NCI-H2029 (cell line): Measurements from ENCODE around the gene BANP.
"Not testable (repeated sequence)": the region's sequence is repeated elsewhere in the genome, so short reads cannot be mapped to it uniquely, and the experiment has no call there.

Source experiments
- DNase-seq: peaks from one replicate; lab custom pipeline; 2025; lab: John Stamatoyannopoulos, UW

The BANP gene

DNA sequence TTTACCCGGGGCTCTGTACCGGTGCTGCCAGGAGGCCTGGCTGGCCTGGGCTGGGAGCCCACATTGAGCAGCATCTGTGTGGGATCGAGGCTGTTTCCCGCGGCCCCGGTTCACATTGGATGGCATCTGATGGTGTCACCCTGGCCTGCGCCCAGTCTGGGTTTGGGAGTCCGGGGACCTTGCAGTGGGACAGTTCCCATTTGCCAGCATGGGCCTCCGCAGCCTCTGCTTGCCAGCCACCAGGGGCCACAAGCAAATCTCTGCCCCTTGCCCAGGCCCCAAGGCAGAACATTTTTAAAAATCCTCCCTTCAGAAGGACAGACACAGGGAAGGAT, 64.5 kb downstream of the BANP start:
- DNase-seq = no peak

DNA sequence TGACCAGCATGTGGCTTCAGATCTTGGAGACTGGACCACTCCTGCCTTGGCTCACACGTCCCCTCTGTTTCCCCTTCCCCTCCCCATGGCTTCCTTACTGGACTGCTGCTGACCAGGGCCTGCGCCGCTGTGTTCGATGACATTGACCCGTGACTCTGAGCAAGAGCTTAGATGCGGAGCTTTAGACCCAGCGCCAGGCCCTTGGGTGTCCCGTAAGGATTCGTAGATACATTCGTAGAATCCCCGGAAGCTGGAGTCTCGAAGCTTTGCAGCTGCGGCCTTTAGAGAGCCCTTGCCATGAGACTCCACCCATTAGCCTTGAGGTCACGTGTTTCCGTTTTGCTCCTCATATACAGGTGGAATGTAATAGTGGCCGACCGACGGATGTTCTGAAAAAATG, 65.2 kb downstream of the BANP start:
- not testable (repeated sequence) for DNase-seq

DNA sequence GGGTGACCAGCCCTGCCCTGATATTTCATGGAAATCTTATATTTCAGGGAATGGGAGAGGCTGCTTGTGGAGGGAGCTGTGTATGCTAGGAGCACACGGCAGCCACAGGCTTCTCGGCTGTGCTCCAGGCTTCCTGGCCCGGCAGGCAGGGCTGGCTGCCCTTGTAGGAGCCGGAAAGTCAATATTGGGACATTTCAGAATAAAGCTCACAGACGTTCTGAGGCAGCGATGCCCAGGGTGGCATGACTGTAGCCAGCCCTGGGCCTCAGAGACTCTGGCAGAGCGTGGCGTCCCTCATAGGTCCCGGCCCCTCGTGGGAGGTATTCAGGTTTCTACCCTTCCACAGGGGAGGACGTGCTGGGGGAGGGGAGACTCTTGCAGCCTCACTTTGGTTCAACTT, 65.7 kb downstream of the BANP start:
- DNase-seq = no peak

DNA sequence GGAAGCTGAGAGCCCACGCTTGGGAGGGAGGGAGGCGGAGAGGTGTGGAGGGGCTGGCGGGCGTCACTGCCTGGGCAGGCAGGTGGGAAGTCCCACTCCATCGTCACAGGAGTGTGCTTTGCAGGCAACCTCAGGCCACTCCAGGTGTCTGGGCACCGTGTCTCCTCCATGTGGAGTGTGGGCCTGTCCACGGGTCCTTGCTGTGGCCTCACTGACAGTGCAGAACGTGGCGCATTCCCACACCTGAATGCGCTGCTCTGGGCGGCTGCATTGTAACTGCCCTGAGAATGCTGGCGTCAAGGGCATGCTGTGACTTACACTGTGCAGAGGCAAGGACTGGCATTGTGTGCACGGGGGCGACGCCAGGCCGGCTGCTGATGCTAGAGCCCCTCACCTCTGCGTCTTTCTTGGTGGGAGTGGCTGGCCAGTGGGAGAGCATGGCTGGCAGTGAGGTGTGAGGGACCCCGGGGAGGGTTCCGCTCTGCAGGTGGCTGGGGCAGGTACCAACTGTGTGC, 66.4 kb downstream of the BANP start:
- DNase-seq = no peak

DNA sequence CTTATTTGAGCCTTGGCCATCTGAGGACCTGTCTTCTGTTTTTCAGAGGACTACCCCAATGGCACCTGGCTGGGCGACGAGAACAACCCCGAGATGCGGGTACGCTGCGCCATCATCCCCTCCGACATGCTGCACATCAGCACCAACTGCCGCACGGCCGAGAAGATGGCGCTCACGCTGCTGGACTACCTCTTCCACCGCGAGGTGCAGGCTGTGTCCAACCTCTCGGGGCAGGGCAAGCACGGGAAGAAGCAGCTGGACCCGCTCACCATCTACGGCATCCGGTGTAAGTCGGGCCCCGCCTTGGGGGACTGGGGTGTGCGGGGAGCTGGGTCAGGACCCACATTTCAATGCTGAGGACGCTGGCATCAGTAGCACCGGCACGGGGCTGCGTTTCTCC, 67.1 kb downstream of the BANP start:
- DNase-seq = not testable (repeated sequence)

DNA sequence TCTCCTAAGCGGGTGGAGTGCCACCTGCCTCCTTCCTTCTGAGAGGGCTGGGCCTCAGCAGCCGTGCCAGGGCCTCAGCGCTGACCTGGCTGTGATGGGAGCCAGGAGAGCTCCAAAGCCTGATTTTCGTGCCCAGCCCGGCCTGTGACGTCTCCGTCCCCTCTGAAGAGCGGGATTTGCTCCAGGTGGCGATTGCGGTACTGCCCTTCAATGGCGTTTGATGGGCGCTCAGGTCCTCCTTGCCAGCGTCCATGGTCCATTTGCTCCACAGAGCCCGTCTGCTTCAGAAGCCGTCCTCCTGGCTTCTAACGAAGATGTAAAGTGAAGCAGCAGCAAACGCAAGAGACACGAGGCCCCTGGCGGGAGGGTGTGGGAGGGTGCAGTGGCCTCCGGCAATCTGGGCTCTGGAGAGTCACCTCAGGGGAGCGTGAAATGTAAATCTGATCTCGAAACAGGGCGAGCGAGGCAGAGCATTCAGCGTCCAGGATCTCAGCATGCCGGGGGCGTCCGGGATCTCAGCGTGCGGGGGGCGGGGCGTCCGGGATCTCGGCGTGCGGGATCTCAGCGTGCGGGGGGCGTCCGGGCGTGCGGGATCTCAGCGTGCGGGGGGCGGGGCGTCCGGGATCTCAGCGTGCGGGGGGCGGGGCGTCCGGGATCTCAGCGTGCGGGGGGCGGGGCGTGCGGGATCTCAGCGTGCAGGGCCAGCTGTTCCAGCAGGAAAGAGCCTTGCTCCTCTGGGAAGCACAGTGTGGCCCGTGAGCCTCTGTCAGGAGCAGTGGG, 68.0 kb downstream of the BANP start:
- not testable (repeated sequence) for DNase-seq

DNA sequence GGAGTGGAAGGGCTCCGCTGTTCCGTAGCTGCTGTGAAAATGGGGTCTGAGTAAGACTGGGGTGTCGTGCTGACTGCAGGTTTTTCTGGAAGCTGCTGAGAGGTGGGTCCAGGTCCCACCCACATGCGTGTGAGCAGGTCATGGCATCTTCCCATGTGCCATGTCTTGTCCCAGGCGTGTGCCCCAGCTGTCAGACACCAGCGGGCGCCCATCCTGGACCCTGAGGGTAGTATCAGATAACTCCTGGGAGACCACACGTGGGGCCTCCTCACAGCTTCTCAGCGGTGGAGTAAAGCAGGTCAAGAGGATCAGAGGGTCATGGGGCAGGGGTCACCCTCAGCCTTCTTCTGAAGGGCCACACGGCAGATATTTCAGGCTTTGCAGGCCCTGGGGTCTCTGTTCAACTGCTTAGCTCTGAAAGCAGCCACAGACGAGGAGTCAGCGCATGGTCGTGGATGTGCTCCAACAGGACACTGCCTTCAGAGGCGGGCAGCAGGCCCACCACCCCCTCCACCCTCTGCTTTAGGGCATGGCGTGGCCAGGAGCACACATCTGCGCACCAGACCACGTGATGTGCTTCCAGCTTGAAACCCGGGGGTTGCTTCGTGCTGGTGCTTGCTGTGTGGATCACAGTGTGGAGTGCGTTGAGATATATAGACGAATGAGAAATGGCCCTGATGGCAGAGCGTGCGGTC, 68.7 kb downstream of the BANP start:
- DNase-seq = no peak

DNA sequence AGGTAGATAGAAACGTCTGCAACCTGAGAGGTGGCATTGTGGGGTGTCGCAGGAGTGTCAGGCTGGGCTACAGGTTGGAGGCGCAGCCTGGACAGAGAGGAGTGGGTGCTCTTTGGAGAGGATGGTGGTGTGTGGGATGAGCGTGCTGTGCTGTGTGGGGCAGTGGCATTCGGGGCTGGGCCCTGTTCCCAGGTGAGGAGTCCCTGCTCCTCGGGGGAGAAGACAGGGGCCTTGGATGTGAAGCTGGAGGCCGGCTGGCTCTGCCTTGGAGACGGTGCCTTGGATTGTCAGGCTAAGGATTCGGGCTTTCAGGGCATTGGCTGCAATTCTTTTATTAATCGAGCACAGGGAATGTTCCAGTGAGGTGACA, 69.3 kb downstream of the BANP start:
- DNase-seq = no peak

DNA sequence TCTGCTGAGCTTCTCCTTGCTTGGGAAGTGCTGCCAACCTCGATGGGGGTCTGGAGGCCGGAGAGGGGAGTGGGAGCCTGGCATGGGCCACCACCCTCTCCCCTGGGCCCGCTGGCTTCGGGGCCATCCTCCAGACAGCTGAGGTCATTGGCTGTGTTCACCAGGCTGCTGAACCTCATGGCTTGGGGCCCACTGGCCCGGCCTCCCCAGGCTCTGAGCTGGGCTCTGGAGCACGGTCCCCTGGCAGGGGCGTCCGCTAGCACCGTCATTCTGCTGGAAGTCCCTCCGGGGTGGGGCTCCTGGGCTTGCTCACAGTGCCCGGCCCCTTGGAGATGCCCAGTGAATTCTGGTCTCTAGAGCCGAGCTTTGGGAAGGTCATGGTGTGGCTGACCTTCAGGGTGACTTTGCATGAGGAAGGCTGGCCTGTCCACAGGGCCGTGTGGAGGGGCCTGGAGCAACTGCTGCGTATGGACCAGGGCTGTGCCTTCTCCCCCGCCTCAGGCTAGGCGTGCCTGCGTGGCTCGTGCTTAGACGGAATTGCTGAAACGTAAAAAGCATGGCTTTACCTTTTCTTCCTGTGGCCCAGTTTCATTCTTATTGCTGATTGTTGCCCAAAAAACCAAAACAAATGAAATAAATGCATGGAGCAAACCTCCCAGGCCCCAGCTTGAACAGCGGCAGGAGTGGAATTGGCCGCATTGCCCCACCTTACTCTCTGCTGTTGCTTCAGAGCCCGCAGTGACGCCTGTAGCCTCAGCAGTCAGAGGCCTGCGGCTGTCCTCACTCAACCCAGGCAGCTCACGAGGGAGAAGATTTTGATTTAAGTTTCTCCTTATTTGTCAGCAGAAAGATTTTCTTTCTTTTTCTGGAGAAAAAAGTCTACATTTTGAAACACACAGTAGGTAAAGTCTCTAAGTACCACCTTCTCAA, 70.1 kb downstream of the BANP start:
- not testable (repeated sequence) for DNase-seq

DNA sequence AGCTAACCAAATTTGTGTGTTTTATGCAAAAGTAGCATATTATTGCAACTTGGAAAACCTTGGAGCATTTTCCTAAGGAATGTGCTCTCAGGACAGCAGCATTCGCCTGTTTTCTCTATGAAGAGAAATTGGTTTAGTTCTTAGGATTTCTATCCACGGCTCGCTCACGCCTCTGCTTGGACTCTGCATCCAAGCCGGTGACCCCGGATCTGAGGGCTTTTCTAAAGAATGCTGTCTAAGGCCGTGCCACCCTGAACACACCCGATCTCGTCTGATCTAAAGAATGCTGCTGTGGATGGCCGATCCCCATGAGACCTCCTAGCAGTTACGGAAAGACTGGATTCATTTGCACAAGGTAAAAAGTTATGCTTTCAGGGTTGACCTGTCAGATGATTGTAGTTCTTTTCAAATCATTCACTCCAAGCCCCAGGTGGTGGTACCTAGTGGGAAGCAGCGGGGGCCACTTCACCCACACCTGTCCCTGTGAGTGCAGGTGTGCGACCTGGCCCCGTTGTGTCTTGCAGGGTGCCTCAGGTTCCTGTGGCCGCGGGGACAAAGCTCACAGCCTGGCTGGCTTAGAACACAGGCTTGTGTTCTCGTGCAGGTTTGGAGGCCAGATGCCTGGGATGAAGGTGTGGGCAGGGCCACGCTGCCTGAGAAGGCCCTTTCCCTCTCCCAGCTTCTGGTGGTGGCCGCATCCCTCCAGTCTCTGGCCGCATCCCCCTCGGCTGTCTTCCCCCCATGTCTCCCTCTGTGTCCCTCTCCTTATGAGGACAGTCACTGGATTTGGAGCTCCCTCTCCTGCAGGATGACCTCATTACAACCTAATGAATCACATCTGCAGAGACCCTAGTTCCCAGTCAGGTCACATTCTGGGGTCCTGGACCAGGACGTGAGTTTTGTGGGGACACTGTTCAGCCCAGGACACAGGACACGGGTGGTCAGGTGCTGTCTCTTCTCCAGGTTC, 71.1 kb downstream of the BANP start:
- DNase-seq = no peak

DNA sequence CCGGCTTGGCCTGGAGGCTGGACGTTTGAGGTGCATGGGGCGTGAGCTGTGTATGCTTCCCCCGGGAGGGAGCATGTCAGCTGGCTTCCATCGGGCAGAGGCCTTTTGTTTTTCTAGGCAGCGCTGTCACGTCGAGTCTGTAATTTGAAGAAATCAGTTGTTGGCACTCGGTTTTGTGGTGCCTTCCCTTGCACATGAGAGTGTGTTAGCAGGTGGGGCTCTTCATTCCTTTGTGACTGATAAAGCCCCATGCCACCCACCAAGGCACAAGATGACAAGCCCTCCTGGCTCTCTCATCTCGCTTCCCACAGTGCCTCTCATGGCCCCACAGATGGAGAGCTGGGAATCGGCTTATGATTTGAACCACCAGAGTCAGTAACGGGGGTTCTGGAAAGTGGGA, 72.1 kb downstream of the BANP start:
- DNase-seq = no peak

DNA sequence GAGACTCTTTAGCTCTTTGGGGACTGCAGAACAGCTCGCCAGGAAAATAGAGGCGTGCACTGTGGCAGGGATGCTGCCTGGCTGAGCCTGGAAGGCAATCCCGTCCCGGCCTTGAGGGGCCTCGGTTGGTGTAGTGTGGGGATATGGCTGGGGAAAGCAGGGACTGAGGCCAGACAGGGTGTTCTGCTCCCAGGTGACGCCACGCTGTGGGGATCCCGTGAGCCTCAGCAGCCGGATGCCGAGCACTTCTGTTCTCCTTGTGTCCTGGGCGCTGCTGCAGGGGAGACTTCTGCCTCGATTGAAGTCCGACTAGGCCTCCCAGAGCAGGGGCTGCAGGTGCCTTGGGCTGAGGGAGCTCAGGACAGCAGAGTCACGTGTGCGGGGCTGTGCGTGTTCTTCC, 72.6 kb downstream of the BANP start:
- no peak for DNase-seq

DNA sequence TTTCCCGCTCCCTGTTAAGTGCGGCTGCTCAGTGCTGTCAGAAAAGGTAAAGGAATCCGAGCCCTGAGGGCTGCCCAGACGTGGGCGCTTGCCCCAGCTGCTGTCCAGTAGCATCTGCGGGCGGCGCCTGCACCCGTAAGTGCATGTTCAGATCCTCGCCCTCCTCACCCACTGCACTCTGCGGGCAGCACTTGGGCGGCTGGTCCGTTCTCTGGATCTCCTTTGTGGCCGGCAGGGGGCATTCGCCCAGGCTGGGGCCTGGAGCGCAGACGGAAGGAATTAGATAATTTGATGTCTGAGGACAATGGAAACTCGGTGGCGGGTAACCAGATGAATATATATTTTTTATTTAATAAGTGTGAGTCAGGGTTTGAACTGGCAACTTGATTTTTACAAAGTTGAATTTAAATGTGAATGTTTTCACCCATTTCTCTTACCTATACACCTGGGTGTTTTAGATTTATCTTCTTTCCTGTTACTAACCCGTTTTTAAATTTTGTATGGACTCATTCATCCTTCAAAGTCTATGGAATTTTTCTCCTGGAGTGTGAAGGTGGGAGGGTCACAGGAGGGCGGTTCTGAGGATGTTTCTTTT, 73.4 kb downstream of the BANP start:
- DNase-seq = not testable (repeated sequence)

DNA sequence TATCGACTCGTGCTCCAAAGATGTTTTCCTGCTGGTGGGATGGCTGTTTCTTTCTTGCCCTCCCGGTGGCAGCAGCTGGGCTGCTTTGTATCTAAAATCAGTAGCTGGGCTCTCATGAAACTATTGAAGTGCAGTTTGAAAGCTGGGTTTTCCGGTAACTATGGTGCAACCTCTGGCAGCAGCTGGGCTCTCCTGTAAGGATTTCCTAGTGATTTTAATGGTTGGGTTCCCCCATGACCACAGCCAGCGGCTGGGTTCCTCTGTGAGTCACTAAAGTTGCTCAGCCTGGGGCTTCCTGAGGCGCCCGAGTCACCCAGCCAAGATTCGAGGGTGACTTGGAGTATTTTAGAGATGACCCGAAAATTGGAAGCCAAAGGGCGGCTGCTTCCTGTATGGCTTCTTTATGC, 73.9 kb downstream of the BANP start:
- DNase-seq = not testable (repeated sequence)

DNA sequence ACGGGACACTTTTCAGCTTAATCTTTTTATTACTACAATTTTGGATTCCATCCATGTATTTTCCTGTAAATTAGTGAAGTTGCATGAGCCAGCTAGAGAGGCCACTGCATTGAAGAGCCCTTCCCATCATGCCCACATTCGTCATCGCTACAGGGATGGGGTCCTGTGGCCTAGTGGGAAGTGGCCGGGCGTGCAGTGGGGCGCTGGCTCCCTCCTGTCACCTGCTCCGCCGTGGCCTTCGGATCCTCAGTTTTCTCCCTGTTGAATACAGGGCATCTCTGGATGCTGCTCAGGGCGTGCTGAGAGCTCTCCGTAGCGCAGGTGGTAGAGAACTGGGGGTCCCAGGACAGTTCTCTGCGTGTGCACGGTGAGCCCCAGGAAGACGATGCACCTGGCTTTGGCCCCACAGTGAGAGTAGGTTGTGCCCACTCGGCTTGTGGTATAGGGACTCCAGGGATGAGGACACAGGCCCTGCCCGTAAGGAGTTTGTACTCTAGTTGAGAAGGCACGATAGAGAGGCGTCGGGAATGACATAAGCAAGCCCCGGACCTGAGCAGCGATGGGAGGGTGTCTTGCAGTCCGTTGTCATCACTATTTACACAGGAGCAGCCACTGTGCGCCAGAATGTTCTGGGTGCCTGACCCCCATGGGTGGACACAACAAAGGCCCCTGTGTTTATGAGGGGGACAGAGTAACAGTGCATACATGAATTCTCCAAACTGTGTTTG, 74.8 kb downstream of the BANP start:
- DNase-seq = not testable (repeated sequence)

DNA sequence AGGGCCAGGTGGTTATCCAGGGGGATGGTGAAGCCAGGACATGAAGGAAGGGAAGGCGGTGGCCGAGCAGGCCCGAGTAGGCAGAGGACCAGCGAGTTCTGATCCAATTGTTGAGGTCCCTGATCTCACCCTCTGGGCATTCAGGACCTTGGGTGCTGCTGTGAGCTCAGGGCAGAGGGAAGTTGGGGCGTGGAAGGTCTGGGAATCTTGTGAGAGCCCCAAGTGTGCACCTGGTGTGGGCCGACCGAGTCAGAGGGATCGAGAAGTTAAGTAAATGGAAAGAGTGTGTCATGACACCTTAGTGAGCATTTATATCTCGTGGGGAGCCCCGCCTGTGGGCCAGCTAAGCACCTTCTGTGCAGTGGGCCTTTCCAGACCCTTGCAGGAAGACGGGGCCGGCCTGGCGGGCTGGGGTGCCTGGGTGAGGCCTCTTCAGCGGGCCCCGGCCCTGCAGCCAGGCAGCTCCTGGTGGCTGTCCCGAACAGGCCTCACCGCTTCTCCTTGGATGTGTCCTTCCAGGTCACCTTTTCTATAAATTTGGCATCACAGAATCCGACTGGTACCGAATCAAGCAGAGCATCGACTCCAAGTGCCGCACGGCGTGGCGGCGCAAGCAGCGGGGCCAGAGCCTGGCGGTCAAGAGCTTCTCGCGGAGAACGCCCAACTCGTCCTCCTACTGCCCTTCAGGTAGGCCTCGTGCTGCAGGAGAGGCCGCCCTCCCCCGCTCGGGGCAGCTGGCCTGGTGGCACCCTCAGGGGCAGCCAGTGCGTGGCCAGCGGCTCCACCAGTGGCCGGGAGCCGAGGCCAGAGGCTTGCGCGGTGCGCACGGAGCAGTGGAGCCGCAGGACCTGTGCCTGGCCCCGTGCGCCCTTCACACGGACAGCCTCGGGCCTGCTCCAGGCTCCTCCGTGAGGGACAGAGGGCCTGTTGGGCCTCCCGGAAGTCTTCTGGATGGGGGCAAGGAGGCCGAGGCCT, 76.0 kb downstream of the BANP start:
- no peak for DNase-seq

DNA sequence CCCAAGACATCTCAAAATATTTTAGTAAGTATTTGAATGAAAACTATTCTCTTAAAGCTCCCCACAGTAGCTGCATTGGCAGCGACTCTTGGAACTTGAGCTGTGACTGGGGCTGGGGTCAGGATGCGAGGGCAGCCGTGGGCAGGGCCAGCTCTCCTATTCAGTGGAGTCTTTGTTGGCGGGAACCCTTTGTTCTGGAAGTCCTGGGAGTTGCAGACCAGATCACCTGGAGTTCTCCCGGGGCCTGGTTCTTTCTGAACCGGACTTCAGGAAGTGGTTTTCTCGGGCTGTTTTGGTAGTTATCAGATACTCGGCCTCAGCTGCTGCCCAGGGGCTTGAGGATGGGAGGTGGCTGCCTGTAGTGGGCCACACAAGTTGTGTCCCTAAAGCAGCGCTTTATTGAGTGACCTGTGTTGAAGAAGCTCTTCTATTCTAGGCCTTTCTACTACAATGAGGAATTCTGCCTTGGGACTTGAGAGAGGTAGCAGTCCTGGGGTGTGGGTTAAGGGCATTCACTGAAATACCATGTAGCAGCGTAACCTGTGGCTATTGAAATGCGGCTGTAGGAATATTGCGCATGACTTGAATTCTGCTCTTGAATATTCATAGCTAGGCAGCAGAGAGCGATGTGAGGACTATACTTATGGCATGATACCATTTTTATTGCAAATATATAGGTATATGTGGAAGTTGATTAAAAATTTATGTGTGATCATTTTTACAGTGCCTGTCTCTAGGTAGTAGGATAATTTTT, 77.1 kb downstream of the BANP start:
- not testable (repeated sequence) for DNase-seq

DNA sequence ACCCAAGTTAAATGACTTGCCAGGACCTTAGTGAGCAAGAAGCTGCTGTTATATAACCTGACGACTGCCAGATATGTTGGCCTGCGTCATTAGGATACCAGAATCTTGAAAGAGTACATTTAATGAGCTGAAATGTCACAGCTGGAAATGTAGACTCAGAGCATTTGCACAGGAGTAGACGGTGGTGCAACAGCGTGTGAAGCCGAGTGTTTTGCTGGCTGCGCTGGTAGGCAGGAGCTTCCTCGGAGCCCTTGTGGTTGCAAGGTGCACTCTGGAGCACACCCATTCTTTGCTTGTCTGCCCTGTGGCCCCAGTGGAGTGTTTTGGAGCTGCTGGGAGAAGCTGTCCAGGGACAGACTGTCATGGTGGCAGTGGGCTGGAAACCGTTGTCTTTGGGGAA, 79.3 kb downstream of the BANP start:
- no peak for DNase-seq
